NCI-H460 (cell line): ENCODE data around the gene FLNB. TPM values are rescaled to one million over a fixed set of nuclear protein-coding genes. Genes with fewer than 3 reads are reported as not detected.

Source experiments
- DNase-seq: peaks from one replicate; pipeline ENCODE4 v3.0.0-alpha.2; 2016; ENCODE audit warnings: low read depth; ENCODE audit errors: extremely low read depth
- total RNA-seq: library from RNA; depleted of rRNA; stranded (reverse); fragments of >200 nt; shearing (Covaris generic); gene quantifications from 2 replicates; pipeline ENCODE4 v1.2.3, GENCODE V29; 2014; rRNA removed

Gene FLNB
- total RNA-seq, 1 experiment from 2014 or later, result 497 TPM

- no peak for DNase-seq
Measured at GRCh38 chr3:58216496-58217195, 208.4 kb downstream of the FLNB start.

- peak; percentile 76 for DNase-seq
Measured at GRCh38 chr3:58217209-58217811, 209.1 kb downstream of the FLNB start.

GRCh38 chr3:58218904-58219303, 210.7 kb downstream of the FLNB start:
- no peak for DNase-seq

Other genes starting within 250 kb of the FLNB start
- gene DNASE1L3, start 202.6 kb downstream of the FLNB start, total RNA-seq, result not detected in 2 replicates
- gene ABHD6, start 229.4 kb downstream of the FLNB start, total RNA-seq, result 4.9 and 5.1 TPM in 2 replicates